ENCODE data around the gene DCTN5. TPM values are rescaled to one million over a fixed set of nuclear protein-coding genes. Genes with fewer than 3 reads are reported as not detected.

The DCTN5 gene
- polyA plus RNA-seq (2012; ENCODE audit: insufficient read depth, insufficient read length, low read depth): 78.9 TPM

- H3K9me3 ChIP-seq: no peaks in the 10 kb centered on the region
- H3K4me3 ChIP-seq (ENCODE audit: low read depth, low read length): peak within 1 kb of the TSS; percentile 100
- H3K4me1 ChIP-seq: no peaks in the 10 kb centered on the region
- TF ChIP-seq, protein P1, sequence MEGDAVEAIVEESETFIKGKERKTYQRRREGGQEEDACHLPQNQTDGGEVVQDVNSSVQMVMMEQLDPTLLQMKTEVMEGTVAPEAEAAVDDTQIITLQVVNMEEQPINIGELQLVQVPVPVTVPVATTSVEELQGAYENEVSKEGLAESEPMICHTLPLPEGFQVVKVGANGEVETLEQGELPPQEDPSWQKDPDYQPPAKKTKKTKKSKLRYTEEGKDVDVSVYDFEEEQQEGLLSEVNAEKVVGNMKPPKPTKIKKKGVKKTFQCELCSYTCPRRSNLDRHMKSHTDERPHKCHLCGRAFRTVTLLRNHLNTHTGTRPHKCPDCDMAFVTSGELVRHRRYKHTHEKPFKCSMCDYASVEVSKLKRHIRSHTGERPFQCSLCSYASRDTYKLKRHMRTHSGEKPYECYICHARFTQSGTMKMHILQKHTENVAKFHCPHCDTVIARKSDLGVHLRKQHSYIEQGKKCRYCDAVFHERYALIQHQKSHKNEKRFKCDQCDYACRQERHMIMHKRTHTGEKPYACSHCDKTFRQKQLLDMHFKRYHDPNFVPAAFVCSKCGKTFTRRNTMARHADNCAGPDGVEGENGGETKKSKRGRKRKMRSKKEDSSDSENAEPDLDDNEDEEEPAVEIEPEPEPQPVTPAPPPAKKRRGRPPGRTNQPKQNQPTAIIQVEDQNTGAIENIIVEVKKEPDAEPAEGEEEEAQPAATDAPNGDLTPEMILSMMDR (IDR thresholded peaks at IDR 0.05; ENCODE audit: low read depth, low read length): no peak
- peak; percentile 95 for DNase-seq
- H3K36me3 ChIP-seq: peaks cover 17% of the 10 kb centered on the region
- no peaks in the 10 kb centered on the region for H3K27me3 ChIP-seq
Observed at GRCh38 chr16:23640931-23641765, at the start of gene DCTN5, which contains the start of gene PALB2. Gene DCTN5, plus strand, starts transcription at chr16:23641466. Its CDS starts 77 bp downstream, at chr16:23641543. Gene PALB2, minus strand, starts transcription at chr16:23641310. Its CDS starts 153 bp downstream, at chr16:23641157.

DNA sequence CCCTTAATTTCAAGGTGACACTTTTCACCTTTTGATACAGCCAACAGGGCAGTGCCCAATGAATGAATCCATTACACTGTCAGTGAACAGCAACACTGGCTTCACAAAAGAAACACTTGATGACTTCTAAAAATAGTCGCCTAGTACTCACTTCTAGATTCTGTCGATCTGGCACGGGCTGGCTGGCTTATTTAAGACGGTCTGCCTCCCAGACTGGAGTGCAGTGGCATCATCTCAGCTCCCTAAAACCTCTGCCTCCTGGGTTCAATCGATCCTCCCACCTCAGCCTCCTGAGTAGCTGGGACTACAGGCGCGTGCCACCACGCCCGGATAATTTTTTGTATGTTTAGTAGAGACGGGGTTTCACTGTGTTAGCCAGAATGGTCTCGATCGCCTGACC lies 47.1 kb upstream of the DCTN5 start:
- no peak overlapping the region for H3K4me3 ChIP-seq (ENCODE audit: low read depth, low read length)
- TF ChIP-seq, protein P1 (IDR thresholded peaks at IDR 0.05; ENCODE audit: low read depth, low read length): no peak
- H3K9me3 ChIP-seq: no peaks in the 10 kb centered on the region
- no peaks in the 10 kb centered on the region for H3K4me1 ChIP-seq
- H3K36me3 ChIP-seq: peaks cover 50% of the 10 kb centered on the region
- DNase-seq: no peak
- H3K27me3 ChIP-seq: no peaks in the 10 kb centered on the region

DNA sequence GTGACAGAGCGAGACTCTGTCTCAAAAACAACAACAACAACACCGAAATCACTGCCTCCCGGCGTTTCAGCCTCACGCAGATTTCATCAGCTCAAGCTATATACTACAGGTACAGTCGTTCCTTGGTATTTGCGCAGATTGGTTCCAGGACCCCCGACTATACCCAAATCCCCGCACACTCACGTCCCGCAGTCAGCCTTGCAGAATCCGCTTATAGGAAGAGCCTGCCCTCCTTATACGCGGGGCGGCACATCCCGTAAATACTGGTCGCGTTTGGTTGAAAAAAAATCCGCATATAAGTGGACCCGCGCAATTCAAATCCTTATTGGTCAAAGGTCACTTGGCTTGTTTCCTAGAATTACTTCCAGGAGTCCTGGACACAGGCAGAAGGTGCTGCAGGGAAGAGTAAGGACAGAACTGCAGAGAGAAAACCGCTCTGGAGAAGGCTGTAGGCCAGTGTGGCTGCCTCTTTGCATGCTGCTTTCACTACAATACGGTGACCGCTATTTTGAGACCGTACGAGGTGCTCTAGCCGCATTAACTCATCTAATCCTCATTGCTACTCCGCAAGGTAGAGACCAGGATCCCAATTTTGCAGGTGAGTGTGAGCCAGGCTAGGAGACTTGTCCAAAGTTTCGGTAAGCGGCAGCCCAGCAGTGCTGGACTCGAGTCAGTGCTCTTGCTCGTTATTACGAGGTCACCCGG lies 45.9 kb upstream of the DCTN5 start:
- Histone ChIP-seq H3K36me3 (peaks cover 41% of the 10 kb centered on the region), H3K4me1 (no peaks in the 10 kb centered on the region), H3K27me3 (no peaks in the 10 kb centered on the region), H3K4me3 (ENCODE audit: low read depth, low read length) (peak overlapping the region; percentile 98), H3K9me3 (no peaks in the 10 kb centered on the region)
- TF ChIP-seq, protein P1 (IDR thresholded peaks at IDR 0.05; ENCODE audit: low read depth, low read length): no peak
- DNase-seq: no peak

GRCh38 chr16:23595951-23596720 lies 45.1 kb upstream of the DCTN5 start, which contains the start of gene NDUFAB1:
Gene NDUFAB1, minus strand, starts transcription at chr16:23596316. Its CDS starts 26 bp downstream, at chr16:23596290.
- Histone ChIP-seq H3K4me1 (no peaks in the 10 kb centered on the region), H3K36me3 (peaks cover 34% of the 10 kb centered on the region), H3K27me3 (no peaks in the 10 kb centered on the region), H3K4me3 (ENCODE audit: low read depth, low read length) (peak within 1 kb of the TSS; percentile 98), H3K9me3 (no peaks in the 10 kb centered on the region)
- DNase-seq: peak; percentile 93
- TF ChIP-seq, protein P1 (IDR thresholded peaks at IDR 0.05; ENCODE audit: low read depth, low read length): peak; percentile 94

DNA sequence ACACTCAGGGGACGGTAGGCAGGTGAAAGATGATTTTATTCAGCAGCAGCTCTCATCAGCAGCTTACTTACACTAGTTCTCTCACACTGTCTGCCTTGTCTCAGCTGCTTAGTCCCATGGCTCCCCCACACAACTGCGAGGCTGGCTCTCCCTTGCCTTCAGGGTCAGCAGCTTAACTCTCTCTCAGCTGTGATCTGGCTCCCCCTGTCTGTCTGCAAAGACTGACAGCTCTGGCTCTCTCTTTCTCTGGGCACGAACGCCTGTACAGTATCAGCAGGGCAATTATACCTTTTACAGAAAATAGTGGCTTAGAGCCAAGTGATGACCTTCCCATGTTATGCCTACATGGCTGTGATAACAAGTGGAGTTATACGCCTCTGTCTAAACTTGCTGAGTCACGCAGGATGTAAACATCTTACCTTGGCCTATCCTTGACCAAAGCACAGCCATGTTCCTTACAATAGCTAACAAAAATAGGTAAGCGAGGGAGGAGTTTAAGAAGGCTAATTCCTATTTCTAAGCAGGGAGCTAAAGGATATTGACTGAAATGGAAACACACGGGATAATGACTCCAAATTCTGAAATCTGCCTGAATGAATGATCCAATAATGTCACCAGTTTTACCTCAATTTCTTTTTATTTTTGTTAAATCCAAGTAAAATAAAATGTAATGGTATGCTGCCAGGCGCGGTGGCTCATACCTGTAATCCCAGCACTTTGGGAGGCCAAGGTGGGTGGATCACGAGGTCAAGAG lies 44.1 kb upstream of the DCTN5 start:
- no peaks in the 10 kb centered on the region for H3K9me3 ChIP-seq
- H3K36me3 ChIP-seq: peaks cover 24% of the 10 kb centered on the region
- TF ChIP-seq, protein P1 (IDR thresholded peaks at IDR 0.05; ENCODE audit: low read depth, low read length): peak; percentile 84
- H3K27me3 ChIP-seq: no peaks in the 10 kb centered on the region
- peak overlapping the region; percentile 98 for H3K4me3 ChIP-seq (ENCODE audit: low read depth, low read length)
- H3K4me1 ChIP-seq: no peaks in the 10 kb centered on the region
- DNase-seq: peak; percentile 81
